ENCODE results near the gene MYO18B.

The MYO18B gene

DNA sequence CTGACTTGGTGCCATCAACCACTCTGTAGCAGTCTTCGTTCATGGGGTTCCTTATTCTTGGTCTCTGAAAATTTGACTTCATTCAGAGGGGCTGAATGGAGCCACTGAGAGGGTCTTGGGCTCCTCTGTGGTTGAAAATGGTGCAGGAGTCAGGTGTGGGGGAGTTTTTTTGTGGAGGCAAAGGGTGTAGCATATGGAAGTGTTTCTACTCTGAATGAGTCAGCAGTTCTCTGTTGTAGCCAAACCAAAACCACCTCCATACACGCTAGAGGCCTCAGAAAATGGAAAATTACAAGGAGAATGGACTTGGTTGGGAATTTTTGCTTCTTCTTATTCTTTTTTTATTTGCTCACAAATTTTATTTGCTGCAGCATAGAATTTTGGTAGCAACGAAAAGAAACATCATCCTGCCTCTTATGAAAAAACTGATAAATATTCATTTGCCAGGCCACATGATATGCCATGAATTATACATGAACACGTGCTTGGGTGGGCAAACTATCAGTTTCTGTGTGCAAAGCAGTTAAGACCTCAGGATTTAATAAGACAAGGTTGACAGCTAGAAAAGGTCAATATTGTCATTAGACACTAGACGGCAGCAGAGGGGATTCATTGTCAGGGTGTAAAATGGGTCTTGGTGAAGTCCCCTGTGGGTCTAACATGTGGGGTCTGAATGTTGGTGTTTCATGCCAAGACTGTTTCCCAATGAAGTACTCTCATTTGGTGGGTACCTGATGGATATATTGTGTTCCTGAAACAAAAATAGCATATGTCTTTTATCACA is 111.7 kb downstream of the MYO18B start:
- no peak for DNase-seq

- DNase-seq = no peak
These were observed 127.8 kb downstream of the MYO18B start for GRCh38 chr22:25869771-25870170.

GRCh38 chr22:25874327-25874726 is 132.3 kb downstream of the MYO18B start:
- DNase-seq = no peak

- no peak for DNase-seq
These were observed 133.5 kb downstream of the MYO18B start for GRCh38 chr22:25875461-25875860.

- no peak for DNase-seq
These were observed 134.9 kb downstream of the MYO18B start for GRCh38 chr22:25876871-25877270.

- DNase-seq = no peak
These were observed 136.9 kb downstream of the MYO18B start for GRCh38 chr22:25878933-25879332.

- no peak for DNase-seq
These were observed 138.5 kb downstream of the MYO18B start for GRCh38 chr22:25880524-25880923.

DNA sequence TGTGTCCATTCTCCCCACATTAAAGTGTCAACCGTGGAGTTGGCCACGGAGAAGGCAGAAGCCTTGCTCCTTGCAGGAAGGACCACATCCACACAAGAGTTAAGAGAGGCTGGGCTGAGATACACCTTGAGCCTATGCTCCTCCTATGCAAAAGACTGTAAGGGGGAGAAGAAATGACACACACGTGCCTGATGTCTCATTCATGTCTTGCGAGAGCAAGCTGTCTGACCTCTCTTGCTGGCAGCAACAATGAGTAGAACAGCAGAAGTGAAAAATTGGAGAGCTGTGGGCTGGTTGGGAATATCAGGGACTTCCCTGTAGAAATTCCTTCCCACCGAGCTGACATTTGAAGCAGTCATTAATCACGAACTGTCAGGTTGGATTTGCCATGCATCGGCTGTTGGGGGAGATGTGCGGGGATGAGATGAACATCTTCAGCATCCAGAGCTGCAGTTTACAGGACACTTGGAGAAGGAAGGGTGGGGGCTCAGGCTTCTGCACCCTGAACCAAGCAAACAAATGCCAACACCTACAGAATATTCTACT is 139.3 kb downstream of the MYO18B start:
- no peak for DNase-seq

GRCh38 chr22:25882360-25882759 is 140.4 kb downstream of the MYO18B start:
- no peak for DNase-seq

GRCh38 chr22:25883482-25884033 is 141.6 kb downstream of the MYO18B start:
- DNase-seq = no peak

GRCh38 chr22:25884121-25884520 is 142.1 kb downstream of the MYO18B start:
- no peak for DNase-seq

GRCh38 chr22:25888399-25889054 is 146.5 kb downstream of the MYO18B start:
- DNase-seq = no peak

DNA sequence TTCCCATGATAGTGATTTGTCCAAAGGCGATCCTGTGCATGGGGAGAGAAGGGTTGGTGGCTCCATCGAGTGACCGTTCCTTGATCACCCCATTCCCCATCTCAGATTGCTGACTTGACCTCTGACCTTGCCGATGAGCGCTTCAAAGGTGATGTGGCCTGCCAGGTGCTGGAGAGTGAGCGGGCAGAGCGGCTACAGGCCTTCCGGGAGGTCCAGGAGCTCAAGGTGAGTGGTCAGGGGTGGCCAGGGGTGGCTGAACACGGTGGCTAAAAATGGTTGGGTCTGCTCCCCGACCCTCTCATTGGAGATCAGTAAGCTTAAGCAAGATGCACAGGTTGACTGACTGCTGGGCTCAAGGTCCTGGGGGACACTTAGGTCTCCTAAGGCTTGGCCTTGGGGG is 148.7 kb downstream of the MYO18B start:
- DNase-seq = no peak

GRCh38 chr22:25892678-25893077 is 150.7 kb downstream of the MYO18B start:
- DNase-seq = no peak

DNA sequence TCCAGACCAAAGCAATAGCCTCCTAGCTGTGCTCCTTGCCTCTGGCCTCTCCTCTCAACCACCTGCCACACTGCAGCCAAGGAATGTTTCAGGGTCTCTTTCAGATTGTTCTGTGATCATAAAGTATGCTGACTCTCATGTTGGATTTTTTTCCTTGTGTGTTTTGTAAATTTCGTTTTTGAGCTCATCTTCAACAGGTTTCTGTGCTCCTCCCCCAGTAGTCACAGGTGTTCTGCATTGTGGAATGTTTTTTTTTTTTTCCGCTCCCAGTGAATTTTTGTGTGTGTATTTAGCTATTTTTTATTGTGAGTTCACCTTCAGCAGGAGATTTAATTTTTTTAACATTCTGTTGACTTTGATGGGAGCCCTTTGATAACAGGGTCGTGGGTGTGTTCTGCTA is 153.7 kb downstream of the MYO18B start:
- no peak for DNase-seq

DNA sequence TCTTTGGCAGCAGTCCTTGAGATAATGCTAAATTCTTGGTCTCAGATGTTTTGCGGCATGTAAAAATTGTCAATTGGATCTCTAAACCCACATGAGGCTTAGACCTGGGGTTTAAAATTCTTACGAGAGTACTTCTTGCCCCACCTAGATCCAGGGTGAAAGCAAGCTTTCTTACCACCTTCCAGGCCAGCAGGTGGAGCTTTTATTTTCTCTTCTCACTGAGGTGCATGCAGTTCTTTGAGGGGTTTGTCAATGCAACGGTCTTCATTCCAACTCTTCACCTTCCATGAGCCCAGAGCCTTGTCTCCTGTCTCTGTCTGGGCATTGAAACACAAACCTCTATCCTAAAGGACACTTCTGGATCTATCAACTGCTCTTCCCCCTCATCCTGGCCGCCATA is 154.1 kb downstream of the MYO18B start:
- DNase-seq = no peak

GRCh38 chr22:25896592-25896991 is 154.6 kb downstream of the MYO18B start:
- no peak for DNase-seq

GRCh38 chr22:25898707-25899365 is 156.8 kb downstream of the MYO18B start:
- DNase-seq = no peak

DNA sequence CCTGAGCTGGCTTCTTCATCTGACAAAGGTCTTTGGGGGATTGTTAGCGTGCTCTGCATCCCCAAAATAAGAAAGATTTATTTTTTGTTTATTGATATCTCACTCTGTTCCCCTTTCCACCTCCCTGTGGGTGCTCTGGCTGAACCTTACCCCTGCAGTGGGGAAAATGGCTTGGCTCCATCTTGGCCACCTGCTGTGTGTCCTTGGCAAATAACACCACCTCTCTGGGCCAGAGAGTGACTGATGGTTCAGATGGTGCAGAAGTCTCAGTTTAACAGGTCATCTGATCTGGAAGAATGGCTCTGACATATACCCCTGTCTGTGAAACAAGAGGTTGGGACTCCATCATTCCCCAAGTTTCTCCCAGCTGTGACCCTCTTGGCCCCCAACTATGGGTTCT is 157.6 kb downstream of the MYO18B start:
- DNase-seq = no peak

GRCh38 chr22:25900390-25900789 is 158.4 kb downstream of the MYO18B start:
- no peak for DNase-seq

- no peak for DNase-seq
These were observed 158.9 kb downstream of the MYO18B start for GRCh38 chr22:25900880-25901279.

GRCh38 chr22:25902402-25902801 is 160.4 kb downstream of the MYO18B start:
- no peak for DNase-seq

DNA sequence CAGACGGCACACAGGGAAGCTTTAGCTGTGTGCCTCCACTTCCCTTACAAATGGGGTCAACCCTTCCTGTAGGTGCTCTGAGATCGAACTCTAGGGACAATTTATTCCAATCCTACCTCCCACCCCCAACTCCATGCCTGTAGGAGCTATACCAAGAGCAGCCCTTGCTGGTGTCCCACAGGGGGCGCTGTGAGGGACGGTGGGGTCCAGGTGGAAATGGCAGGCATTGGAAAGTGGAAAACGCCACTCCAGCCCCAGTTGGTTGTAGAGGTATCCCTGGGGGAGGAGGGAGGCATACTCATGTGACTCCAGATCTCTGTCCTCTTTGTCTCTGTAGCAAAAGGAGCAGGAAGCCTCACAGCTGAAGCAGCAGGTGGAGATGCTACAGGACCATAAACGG is 161.3 kb downstream of the MYO18B start:
- DNase-seq = no peak

DNA sequence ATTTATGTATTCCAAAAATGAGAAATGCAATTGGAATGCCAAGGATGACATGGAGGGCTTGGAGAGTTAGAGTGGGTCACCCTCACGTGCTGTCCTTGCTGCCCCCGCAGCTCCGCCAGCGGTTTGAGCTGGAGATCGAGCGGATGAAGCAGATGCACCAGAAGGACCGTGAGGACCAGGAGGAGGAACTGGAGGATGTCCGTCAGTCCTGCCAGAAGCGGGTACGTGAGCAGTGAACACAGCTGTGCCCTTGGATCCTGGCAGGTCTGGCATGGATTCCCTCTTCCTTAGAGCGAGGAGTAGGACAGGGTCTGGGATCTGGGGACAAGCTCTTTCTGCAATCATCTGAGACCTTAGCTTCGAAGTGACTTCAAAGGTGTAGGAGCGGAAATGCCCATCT is 166.2 kb downstream of the MYO18B start:
- no peak for DNase-seq

All from activated CD4-positive, CD25-positive, alpha-beta regulatory T cell (primary cell).